Rectal smooth muscle tissue (tissue), 1 donor: Measurements from ENCODE around the gene IFI6.
"Not testable (repeated sequence)": the region's sequence is repeated elsewhere in the genome, so short reads cannot be mapped to it uniquely, and the experiment has no call there.

ENCODE experiments used
- H3K27ac ChIP-seq: one replicate; pipeline ENCODE4 v1.7.0; 2013; ENCODE audit warnings: low read depth, low read length, inconsistent platforms
- H3K27me3 ChIP-seq: one replicate; pipeline ENCODE4 v1.7.0; 2013; ENCODE audit warnings: low read length; ENCODE audit not compliant: control insufficient read depth, insufficient read depth
- H3K36me3 ChIP-seq: one replicate; pipeline ENCODE4 v1.7.0; 2013; ENCODE audit warnings: low read length; ENCODE audit not compliant: control insufficient read depth, insufficient read depth
- H3K4me1 ChIP-seq: one replicate; pipeline ENCODE4 v1.7.0; 2013; ENCODE audit warnings: low read length; ENCODE audit not compliant: control insufficient read depth, insufficient read depth
- H3K4me3 ChIP-seq: one replicate; pipeline ENCODE4 v1.7.0; 2013; ENCODE audit warnings: low read length
- H3K9ac ChIP-seq: one replicate; pipeline ENCODE4 v1.7.0; 2013; ENCODE audit warnings: low read length

Gene IFI6

DNA sequence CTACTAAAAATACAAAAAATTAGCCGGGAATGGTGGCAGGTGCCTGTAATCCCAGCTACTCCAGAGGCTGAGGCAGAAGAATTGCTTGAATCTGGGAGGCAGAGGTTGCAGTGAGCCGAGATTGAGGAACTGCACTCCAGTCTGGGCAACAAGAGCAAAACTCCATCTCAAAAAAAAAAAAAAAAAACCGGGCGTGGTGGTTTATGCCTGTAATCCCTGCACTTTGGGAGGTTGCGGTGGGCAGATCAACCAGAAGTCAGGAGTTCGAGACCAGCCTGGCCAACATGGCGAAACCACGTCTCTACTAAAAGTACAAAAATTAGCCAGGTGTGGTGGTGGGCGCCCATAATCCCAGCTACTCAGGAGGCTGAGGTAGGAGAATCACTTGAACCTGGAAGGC, 31.5 kb downstream of the IFI6 start:
- H3K27me3 ChIP-seq, H3K36me3 ChIP-seq, H3K27ac ChIP-seq, H3K4me1 ChIP-seq, H3K9ac ChIP-seq, H3K4me3 ChIP-seq: not testable (repeated sequence)

DNA sequence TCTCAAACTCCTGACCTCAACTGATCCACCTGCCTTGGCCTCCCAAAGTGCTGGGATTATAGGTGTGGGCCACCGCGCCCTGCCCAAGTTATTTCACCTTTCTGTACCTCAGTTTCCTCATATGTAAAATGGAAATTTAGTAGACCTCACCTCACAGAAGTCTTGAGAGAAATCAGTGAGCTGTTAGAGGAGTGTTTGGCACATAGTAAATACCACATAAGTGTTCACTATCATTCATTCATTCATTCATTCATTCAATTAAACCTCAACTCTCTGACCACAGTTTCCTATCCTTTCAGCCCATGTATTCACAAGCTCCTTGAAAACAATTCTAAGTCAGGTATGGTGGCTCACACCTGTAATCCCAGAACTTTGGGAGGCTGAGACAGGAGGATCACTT, 33.2 kb downstream of the IFI6 start:
- Histone ChIP-seq H3K4me3 (no peak overlapping the region), H3K27ac (no peak overlapping the region), H3K36me3 (no peaks in the 10 kb centered on the region), H3K27me3 (peaks cover 11% of the 10 kb centered on the region), H3K4me1 (no peaks in the 10 kb centered on the region), H3K9ac (no peak overlapping the region)

DNA sequence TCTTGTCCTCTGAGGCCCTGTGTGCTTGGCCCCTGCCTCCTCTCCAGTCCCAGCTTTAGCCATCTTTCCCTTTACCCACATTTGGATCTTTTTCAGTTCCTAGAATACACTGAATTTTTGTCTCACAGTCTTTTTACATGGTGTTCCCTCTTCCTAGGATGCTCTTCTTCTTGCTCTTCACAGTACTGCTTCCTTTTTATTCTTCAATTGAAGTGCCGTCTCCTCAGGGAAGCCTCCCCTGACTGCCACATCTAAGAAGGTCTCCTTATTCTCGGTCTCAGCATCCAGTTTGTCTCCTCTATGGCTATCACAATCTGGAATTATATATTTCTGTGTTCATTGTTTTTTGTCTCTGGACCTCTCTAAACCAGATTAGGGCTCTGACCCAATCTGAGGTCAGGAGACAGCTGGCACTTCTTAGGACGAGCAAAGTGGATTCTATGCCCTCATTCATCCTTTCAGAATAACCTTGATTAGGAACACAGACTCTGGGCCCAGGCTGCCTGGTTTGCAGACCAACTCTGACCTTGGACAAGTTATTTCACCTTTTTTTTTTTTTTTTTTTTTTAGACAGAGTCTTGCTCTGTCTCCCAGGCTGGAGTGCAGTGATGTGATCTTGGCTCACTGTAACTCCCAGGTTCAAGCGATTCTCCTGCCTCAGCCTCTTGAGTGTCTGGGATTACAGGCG, 33.8 kb downstream of the IFI6 start:
- H3K27me3 ChIP-seq = peaks cover 12% of the 10 kb centered on the region

DNA sequence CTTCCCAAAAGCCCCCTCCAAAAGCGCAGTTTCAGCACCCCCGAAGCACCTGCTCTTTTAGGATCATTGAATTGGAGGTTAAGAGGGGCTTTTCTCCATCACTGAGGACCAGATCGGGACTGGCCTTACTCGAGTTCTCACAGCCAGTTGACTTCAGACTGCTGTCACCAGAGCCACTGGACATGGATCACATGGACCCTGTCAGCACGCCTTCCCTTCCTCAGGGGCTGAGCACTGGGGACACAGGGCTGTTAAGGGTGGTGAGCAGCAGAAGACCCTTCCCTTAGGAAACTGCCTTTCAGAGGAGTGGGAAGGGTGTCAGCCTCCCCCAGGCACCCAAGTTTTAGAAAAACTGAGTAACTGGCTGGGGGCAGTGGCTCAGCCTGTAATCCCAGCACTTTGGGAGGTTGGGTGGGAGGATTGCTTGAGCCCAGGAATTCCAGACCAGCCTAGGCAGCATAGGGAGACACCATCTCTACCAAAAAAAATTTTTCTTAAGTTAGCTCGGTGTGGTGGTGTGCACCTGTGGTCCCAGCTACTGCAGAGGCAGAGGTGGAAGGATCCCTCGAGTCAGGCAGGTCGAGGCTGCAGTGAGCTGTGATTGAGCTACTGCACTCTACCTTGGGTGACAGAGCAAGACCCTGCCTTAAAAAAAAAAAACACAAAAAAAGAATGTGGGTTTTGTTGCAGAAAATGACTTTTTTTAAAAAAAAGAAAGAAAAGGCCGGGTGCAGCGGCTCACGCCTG, 36.4 kb downstream of the IFI6 start:
- H3K36me3 ChIP-seq = no peaks in the 10 kb centered on the region
- no peak overlapping the region for H3K27ac ChIP-seq
- H3K4me1 ChIP-seq = no peaks in the 10 kb centered on the region
- H3K4me3 ChIP-seq = no peak overlapping the region
- peaks cover 12% of the 10 kb centered on the region for H3K27me3 ChIP-seq
- H3K9ac ChIP-seq = no peak overlapping the region

More for the DNA sequence above, 33.8 kb downstream of the IFI6 start:
- no peak overlapping the region for H3K27ac ChIP-seq
- H3K9ac ChIP-seq = no peak overlapping the region
- no peak overlapping the region for H3K4me3 ChIP-seq
- H3K36me3 ChIP-seq = no peaks in the 10 kb centered on the region
- H3K4me1 ChIP-seq = no peaks in the 10 kb centered on the region

DNA sequence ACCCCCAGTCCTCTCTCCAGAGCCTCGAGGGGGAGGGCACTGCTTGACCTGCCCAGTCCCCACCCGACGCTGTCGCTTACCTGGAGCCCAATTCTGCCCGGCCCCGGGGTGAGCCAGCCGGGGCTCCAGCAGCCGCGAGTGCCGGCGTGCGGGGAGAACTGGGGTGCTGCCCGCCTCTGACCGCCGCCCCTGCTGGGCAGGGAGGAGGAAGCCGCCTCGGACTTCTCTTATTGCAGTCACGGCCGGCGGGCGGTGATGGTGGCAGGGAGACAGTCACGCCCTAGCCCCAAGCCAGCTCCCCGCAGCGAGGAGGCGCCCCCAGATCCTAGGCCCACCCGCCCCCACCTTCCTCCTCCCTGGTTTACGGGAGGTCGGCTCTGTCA, 37.0 kb downstream of the IFI6 start, which contains the start of gene FGR:
Gene FGR (minus strand): TSS at position 201 of the 383 bp plus-strand sequence. CDS start 11,269 bp downstream, outside the sequence.
- Histone ChIP-seq H3K27ac (no peak within 1 kb of the TSS), H3K9ac (no peak within 1 kb of the TSS), H3K4me1 (no peaks in the 10 kb centered on the region), H3K27me3 (peaks cover 12% of the 10 kb centered on the region), H3K36me3 (no peaks in the 10 kb centered on the region), H3K4me3 (peak within 1 kb of the TSS; percentile 67)

DNA sequence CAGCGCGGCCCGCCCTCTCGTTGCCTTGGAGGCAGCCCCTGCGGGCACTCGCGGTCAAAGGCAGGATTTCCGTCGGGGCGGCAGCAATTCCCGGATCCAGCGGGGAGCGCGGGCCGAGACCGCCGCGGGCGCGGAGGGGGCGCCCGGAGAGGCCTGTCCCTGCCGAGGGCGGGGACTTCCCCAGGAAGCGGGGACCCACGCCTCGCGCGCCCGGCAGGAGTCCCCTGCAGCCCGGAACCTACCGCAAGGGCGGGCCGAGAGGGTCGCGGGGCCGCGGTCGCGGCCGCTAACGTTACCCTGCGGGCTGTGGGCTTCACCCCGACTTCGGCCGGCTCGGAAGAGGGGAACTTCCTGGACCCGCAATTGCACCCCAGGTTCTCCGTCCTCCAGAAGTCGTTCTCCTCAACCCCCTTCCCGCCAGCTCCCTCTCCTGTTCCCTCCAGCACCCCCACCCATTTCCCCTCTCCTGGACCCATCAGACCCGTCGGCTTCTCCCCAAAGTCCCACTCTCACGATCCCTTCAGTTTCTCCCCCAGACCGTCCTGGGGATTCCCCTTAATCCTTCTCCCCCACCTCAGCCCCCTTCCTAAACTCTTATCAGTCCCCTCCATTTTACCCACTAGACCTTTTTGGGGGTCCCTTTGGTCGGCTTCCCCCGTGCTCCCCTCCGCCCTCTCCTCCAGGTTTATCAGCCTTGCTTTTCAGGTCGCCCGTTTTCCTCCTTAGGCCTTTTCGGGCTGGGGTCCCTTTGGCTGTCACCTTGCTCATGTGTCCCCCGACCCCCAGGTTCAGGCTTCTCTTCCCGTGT, 37.6 kb downstream of the IFI6 start:
- Histone ChIP-seq H3K36me3 (no peaks in the 10 kb centered on the region), H3K9ac (no peak overlapping the region), H3K4me3 (peak overlapping the region; percentile 67), H3K27ac (no peak overlapping the region), H3K27me3 (peaks cover 12% of the 10 kb centered on the region), H3K4me1 (no peaks in the 10 kb centered on the region)

DNA sequence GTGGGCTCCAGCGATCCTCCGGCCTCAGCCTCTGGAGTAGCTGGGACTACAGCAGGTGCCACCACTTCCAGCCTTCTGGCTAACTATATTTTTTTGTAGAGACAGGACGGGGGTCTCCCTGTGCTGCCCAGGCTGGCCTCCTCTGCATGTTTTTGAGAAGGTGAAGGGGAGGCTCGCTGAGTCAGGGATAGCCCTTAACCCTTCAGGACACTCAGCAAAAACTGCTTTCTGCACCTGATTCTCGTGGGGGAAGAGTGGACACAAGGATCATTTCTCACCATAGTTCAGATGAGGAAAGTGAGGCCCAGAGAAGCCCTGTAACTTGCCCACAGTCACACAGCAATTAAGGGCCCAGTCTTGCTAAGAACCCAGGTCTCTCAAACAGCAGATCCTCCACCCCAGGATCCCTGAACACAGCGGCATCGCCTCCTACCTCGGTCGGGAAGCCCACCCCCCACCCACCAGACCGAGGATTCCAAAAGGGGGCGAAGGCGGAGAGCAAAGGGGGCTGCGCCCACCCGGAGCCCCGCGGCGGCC, 38.3 kb downstream of the IFI6 start:
- Histone ChIP-seq H3K4me3 (peak overlapping the region; percentile 67), H3K27me3 (peaks cover 12% of the 10 kb centered on the region), H3K36me3 (no peaks in the 10 kb centered on the region), H3K27ac (no peak overlapping the region), H3K4me1 (no peaks in the 10 kb centered on the region), H3K9ac (no peak overlapping the region)

DNA sequence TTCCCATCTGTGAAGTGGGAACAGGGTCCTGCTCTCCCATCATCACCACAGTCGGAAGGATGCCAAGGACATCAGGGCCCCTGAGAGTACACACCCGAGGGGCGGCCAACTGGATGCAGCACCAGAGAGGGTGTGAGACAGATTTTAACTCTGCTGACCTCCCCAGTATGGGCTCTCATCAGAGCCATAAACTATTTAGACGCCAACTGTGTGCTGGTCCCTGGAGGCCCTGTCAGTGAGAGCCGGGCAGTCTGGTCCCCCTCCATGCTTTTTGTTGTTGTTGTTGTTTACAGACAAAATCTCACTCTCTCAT, 38.7 kb downstream of the IFI6 start:
- Histone ChIP-seq H3K27me3 (peaks cover 12% of the 10 kb centered on the region), H3K9ac (no peak overlapping the region), H3K4me1 (no peaks in the 10 kb centered on the region), H3K4me3 (no peak overlapping the region), H3K27ac (no peak overlapping the region), H3K36me3 (no peaks in the 10 kb centered on the region)

DNA sequence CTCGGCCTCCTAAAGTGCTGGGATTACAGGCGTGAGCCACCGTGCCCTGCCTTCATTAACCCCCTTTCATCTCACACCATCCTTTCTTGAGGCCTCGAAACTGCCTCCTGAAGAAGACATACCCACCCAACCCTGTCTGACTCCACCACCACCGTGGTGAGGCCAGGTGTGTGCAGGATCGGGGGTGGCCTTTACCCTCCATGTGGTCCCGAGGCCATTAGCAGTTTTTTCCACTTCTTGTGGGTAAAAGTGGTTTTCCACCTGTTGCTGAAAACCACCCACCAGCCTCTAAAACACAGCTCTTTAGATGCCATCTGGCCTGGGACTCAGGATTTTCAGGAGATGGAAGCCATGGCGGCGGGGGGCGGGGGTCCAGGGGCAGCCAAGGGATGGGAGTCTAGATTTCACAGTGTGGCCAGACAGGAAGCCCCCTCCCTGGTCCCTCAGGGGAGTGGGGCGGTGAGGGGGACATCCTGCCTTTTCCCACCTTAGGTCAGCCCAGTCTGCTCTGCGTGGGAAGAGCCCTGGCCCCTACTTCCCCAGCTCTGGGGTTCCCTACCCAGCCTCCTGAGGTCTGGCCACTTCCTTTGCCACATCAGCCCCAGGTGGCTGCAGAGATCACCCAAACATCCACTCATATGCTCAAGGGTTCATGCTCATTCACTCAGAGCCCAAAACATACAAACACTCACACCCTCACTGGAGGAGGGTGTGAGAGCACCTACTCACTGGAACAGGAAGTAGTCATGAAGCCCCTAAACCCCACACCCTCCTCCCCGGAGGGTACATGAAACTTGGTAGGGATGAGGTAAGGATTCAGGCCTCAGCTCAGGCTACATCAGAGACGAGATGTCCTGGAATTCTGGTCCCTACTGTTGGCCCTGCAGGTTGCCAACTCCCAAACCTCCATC, 39.4 kb downstream of the IFI6 start:
- no peaks in the 10 kb centered on the region for H3K36me3 ChIP-seq
- H3K4me3 ChIP-seq = peak overlapping the region; percentile 3
- H3K4me1 ChIP-seq = no peaks in the 10 kb centered on the region
- no peak overlapping the region for H3K27ac ChIP-seq
- peaks cover 12% of the 10 kb centered on the region for H3K27me3 ChIP-seq
- no peak overlapping the region for H3K9ac ChIP-seq

DNA sequence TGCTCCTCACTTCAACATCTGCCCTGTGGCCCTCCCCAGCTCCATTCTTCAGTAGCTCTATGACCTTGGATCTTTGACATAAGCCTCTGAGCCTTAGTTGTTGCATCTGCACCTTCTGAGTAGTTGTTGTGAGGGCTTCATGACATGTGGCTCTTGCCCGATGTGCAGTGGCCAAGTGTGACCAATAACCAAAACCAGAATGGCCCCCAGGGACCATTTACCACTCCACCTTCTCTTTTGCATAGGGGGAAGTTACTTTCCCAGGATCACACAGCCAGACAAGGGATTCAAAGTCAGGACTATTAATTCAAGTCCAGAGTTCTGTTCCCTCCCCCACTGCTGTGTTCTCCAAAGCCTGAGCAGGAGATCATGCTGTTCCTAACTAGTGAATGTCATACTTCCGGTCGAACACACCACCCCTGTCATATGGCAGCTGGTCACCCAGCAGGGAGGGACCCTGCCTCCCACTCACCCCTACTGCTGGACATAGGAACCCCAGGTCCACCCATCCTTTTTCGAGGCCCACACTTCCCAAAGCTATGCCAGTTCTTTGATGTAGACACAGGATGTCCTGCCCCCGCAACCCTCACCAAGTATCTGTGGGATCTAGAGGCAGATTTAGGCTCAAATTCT, 41.0 kb downstream of the IFI6 start:
- no peaks in the 10 kb centered on the region for H3K4me1 ChIP-seq
- H3K27me3 ChIP-seq = peaks cover 12% of the 10 kb centered on the region
- peak overlapping the region; percentile 10 for H3K27ac ChIP-seq
- H3K36me3 ChIP-seq = no peaks in the 10 kb centered on the region
- H3K4me3 ChIP-seq = no peak overlapping the region
- H3K9ac ChIP-seq = no peak overlapping the region

DNA sequence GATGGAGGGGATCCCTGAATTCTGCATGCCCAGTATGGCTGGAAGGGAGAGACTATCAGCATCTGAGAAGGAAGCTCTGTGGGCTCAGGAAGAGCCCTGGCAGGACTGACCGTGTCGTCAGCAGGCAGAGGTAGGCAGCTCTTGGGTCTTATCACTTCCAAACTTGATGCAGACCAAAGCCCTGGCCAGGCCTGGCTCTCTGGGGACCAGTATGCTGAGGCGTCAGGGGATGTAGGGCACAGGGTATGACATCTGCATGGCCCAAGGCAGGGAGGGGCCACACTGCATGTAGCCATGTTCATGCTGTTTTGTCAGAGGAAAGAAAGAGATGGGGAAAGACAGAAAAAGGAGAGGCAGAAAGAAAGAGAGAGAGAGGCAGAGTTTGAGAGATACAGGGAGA, 43.3 kb downstream of the IFI6 start:
- Histone ChIP-seq H3K9ac (no peak overlapping the region), H3K36me3 (no peaks in the 10 kb centered on the region), H3K4me3 (no peak overlapping the region), H3K27ac (no peak overlapping the region), H3K4me1 (no peaks in the 10 kb centered on the region), H3K27me3 (peaks cover under 1% of the 10 kb centered on the region)
